HG02852 (cell line): ENCODE data around the gene USH2A.

Experiments
- ATAC-seq: cut with Tn5 transposase; IDR thresholded peaks from one replicate; pipeline ENCODE4 v1.9.1; 2021; ENCODE audit warnings: mild to moderate bottlenecking, moderate library complexity; ENCODE audit not compliant: unreplicated experiment

USH2A gene

DNA sequence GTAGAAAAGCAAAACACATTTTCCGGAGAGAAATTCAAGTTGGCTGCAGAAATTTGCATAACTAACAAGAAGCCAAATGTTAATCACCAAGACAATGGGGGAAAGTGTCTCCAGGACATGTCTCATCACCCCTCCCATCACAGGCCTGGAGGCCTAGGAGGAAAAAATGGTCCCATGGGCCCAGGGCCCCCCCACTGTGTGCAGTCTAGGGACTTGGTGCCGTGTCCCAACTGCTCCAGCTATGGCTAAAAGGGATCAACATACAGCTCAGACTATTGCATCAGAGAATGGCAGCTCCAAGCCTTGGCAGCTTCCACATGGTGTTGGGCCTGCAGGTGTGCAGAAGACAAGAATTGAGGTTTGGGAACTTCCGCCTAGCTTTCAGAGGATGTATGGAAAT, 138.2 kb downstream of the USH2A start:
- ATAC-seq: no peak

DNA sequence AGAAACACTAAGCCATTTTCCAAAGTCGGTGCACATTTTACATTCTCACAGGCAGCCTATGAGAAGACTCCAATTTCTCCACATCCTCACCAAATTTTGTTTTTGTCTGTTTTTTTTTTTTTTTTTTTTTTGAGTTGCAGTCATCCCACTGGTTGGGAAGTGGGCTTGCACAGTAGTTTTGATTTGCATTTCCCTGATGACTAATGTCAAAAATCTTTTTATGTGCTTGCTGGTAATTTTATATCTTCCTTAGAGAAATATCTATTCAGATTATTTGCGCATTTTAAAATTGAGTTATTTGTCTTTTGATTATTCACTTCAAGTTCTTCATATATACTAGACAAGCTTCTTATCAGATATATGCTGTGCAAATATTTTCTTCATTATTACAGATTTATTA, 141.5 kb downstream of the USH2A start:
- no peak for ATAC-seq

DNA sequence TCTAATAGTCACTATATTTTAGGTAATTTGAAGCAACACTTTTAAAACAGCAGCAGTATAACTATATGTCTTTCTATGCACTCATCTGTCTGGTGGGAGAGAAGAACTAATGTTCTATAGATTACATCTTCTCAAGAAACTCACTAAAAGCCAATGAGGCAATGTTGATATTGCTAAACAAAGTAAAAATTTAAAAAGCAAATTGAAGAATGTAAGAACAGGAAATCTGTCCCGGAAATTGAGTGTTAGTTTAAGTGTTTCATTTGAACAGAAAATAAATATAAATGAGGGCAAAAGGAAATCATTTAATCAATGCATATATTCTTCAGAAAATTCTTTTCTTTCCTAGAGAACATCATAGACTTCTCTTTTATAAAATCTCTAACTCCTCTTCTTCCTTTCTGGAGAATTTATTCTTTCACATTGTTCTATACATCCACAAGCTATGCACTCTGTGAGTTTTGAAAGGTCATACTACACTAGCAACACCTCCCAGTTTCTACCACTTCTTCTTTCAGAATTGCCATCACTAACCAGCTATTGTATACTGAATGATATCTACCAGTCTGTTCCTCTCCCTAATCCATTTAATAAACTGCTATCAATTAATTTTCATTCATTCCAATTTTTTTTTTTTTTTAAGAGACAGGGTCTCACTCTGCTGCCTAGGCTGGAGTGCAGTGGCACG, 153.0 kb downstream of the USH2A start:
- no peak for ATAC-seq

DNA sequence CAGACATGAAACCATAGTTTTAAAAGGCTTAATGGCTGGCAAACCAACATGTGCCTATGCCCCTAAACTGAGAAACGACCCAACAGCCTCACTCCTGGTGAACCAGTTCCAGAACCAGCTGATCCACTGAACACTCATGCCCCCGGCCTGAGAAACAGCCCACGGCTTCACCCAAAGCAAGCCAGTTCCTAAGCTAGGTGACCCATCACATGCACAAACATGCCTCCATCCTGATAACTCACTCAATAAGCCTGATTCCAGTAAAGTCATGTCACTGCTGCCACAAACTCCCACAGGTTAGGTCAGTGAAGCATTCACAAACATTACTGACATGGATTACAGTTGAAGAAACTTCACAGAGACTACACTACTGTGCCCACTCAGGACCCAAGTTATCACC, 161.6 kb downstream of the USH2A start:
- ATAC-seq: no peak

DNA sequence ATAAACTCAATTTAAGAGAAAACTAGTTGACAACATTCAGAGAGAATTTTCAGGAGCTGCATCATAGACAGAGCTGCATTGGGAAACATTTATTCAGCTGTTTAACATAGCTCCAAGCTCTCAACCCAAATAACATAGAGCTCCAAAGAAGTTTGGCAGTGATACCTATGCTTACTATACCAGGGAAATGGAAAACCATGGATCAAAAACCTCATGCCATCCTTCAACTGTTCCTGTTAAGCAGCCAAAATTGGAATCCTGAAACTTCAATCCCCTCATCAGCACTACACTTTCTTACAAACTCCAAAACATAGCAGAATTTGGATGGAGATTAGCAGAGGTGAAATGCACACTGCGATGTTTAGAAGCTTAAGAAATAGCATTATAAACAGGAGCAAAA, 164.4 kb downstream of the USH2A start:
- ATAC-seq: no peak

DNA sequence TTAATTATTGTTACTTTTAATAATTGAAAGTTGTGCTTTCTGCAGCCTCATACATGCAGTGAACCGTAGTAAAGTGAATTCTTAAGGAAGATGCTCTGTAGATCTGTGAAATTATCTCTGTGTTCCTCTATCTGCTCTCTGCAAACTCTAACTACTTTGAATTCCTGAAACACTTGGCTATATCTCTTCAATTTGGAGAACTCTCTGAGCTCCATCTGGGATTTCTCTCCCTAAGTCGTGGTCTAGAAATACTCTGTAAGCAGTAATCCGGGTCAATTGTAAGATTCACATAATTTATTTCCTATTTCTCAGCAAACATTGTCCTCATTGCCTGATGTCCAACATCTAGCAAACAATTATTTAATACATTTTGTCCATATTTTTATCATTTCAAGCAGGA, 164.9 kb downstream of the USH2A start:
- no peak for ATAC-seq

DNA sequence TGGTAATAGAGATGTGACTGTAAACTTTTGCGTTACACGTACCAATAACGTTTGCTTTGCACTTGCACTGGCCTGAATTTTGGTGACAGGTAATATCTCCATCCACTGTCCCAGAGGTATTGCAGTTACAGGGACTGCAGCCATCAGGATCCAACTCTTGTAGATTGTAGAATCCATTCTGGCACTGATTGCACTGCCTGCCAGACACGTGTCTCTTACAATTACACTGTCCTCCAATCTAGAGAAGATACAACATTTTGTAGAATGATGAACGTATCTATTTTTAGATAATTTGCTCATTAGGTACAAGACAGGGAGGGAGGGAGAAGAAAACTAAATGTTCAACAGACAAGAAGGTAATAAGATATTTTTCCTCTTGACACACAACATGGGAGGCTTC, 172.4 kb downstream of the USH2A start:
- no peak for ATAC-seq

DNA sequence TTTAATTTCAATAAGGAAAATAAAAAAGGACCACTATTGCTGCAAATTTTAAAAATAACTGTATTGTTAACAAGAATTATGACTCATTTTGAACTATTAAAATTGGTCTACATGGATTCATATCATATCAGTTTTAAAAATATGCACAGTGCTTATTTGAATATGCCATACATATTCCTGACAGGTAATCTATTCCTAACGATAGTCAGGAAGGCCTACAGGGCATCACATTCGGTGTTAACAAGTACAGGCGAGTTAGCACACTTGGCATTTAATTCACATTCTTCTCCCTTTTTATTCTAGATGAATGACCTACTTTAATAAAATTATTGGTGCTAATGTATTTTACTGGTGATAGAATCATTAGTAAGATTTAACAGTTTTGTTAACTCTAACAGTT, 174.6 kb downstream of the USH2A start:
- ATAC-seq: no peak

DNA sequence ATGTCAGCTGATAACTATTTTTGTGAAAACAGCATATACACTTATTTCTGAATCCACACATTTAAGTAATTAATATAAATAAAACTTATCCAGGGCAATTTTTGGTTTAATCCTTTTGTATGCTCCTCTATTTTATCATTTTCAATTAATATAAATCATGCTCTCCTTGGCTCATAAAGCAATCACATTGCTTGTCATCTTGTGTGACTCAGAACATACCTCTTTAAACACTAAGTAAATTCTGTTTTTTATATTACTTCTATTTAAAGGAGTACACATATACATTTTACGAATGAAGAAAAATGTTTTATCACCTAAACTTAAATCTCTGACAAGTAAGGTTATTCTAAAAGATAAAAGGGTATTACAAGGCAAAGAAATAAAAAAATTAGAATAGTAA, 175.3 kb downstream of the USH2A start:
- ATAC-seq: no peak

DNA sequence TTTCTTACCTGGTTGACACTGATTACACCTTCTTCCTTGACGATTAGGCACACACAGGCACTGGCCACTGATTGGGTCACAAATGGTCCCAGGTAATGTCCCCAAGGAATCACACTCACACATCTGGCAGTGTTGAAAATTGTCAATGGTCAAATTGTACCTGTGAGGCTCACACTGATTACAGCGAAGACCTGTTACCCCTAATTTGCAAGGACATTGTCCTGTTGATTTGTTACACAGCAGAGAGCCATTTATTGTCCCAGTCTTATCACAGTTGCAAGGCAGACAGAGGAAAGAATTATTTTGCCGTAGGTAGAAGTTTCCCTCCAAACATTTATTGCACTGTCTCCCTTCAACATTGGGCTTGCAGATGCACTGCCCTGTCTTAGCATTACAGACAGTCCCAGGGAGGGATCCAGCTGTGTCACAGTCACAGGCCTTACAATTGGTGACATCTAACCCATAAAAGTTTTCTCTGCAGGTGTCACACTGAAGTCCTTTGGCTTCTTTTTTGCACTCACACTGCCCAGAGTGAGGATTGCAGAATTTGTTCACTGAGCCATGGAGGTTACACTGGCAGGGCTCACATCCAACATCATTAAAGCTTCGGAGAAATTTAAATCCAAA, 176.6 kb downstream of the USH2A start:
- ATAC-seq: no peak

DNA sequence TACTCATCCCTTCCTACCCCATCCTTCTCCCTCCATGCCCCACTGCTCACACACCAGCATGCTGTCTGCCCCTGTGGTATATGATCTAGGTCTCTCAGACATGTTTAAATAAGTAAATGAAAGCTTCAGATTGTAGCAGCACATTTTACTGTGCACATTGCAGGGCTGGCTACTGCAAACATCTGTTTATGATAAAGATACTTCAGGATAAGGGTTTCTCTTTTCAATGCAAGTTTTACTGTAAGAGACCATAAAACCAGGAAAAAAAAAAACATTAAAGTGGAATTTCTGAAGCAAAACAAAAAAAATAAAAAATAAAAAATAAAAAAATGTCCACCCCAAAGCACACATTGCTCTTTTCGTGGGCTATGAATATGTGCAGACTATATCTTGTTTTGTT, 184.4 kb downstream of the USH2A start:
- ATAC-seq: no peak

DNA sequence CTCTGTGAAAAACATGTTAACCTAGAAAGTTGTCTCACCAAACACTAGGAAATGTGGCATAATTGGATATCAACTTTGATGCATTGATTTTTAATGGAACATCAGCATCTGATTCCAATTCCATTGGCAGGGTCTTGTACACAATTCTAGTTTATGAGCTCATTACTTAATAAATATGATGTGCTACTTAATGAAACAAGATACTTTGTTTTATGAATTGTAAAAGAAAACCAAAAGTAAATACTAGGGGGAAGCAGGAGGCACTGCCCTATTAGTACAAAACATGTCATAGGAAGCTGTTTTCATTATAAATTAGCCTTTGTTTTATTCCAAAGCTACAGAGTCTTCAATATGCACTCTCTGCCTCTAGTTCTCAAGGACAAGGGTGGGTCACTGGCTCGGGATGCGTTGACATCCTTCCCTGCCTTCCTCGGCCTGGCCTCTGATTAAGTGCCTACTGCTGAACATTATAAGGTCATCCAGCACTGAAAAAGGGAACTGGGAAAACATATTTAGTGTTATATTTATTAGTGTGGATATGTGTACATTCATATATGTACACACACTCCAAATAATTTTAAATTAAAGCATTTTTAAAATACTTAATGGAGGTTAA, 185.2 kb downstream of the USH2A start:
- ATAC-seq: no peak

DNA sequence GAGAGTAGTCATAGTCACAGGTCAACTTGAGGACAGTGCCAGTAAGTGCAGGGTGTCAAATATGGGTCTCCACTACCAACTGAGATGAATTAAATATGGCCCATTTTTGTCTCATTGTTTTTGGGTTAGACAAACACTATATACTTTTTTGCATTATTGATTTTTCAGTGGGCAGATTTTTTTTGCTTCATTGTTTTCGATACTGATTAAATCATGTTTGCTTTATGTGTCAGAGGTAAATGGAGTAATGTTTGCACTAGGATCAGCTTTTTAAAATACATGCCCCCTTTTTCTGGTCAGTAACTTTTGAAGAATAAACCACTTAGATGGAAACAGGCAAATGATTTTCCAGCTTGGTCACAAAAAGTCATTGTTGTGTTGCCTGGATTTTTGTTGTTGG, 199.0 kb downstream of the USH2A start:
- ATAC-seq: no peak

DNA sequence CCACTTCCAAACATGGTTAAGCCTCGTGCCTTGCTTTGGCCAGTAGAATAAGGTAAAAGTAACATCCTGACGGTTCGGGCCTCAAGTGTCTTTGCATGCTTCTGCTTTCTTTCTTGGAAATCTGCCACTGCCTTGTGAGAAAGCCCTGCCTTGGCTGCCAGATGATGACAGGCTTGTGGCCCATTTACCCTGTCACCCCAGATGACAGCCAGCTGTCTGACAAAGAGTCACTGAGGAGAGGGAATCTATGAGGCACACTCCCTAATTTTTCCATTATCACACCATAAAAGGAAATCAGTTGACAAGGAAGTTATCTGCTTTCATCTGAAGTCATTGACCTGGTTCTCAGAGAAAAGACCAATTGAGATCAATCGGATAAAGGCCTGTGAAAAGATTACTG, 199.8 kb downstream of the USH2A start:
- no peak for ATAC-seq

DNA sequence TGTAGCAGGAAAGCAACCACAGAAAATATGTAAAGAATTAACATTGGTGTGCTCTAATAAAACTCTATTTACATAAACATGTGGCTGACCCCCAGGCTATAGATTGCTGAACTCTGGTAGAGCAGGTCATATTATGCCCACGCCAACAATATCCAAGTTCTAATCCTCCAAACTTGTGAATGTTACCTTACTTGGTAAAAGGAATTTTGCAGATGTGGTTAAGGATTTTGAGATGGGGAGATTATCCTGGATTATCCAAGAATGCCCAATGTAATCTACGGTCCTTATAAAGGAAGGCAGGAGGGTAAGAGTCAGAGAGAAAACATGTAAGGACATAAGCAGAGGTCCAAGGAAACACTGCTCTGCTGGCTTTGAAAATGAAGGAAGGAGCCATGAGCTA, 201.0 kb downstream of the USH2A start:
- no peak for ATAC-seq

DNA sequence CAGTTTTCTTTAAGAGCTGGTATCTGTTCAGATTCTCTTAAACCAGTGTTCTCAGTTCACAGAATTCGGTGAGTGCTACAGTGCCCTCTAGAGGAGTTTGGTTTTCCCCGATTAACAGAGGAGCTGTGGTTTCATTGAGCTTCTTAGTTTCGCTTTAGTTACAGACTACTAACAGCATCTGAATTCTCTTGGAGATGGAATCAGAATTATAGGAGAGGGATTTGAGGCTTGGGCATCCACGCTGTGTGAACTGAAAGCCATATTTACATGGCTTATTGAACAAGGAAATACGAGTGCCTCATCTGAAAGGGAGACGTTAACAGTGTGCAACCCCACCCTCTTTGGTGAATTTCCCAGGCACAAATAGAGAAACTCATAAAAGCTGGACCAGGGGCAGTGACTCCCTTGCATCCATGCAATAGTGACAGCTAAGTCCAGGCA, 202.0 kb downstream of the USH2A start:
- ATAC-seq: peak; percentile 100

DNA sequence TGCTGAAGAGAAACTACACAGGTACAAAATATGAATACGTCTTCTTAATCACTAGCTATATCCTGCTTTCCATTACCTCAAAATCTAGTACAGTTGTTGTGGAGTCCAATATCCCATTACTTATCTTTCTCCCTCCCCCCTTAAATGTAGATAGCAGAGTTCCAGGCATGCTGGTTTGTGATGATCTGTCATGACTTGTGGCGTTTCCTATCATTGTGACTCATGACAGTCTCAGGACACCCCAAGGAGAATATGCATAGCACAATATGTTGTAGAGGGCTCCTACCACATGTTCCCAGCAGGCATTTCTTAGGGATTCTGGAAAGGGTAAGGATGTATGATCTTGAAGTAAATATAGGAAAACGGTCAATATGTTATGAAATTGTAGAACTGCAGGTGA, 206.9 kb downstream of the USH2A start:
- ATAC-seq: no peak

DNA sequence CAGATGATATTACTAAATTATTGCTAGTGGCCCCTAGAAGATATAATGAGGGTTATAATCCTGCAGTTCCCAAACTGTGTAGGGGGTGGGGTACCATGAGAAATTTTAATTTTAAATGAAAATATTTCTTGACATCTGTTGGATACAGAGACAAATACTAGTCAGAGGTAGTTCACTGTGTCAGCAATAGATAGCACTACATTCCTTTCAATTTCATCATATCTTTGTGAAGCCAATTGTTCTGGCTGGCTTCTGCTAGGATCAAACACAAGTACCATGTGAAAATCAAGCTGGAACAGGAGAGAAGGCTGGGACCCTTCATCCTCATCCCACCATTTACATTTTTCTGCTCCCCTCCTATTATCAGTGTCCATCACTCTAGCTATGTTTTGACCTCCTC, 208.1 kb downstream of the USH2A start:
- no peak for ATAC-seq

DNA sequence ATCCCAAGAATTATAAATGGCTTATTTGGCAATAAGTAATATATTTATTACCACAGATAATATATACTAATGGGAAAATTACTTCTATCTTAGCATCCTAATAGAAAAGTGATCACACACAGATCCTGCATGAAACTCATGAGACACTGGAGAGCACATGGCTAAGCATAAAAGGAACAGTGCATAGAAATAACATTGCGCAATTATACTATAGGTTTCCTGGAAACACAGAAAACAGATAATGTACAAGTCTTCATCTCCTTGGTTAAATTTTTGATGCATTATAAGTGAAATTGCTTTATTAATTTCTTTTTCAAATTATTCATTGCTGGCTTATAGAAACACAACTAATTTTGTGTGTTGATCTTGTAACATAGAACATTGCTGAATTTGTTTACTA, 210.4 kb downstream of the USH2A start:
- no peak for ATAC-seq

DNA sequence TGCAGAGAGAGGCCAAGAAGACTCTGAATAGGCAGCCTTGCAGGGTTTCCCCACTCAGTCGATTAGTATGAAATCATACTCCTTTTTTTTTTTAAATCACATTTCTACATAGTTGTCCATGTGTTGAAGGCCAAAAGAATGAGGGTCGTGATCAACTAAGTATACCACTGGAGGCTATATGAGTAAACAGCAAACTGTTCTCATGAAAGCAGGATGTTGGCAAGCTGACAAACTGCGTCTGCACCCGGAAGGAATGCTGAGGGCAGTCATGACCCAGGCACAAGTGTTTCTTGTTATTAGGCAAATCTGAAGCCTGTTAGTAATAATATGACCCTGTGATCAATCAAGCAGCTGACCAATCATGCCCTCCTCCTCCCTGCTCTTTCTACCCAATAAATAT, 213.2 kb downstream of the USH2A start:
- no peak for ATAC-seq

DNA sequence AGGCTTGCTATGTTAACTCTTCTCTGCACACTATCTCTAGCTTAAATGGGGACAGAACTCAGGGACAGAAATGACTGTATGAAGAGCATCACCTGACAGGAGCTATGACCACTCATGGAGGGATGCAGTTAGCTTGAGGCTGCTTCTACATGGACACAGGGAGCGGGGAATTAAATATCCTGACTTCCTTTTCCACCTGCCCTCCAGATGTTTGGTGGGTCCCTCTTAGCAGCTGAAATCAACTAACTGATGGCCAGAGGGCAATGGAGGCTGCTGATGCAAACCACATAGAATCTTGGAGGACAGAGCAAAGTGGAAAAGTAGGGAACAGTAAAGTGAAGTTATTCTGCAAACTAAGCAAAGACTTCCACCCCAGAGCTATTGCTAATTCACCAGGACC, 214.1 kb downstream of the USH2A start:
- ATAC-seq: no peak

DNA sequence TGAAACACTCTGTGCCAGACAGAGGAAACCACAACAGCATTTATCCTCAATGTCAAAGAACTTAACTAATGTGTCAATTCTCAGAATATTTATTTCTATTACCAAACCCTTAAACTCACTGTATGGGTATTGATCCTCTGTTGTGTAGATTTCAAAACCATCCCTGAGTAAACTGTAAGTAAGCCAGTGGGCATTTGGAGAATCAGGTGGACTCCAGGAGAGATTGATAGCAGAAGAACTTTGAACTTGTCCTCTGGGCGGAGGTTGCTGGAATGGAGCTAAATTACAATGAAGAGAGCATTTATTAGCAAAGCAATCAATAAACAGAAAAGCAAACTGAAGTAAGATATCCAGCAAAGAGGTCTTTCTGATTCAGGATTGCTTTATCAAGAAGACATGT, 216.1 kb downstream of the USH2A start:
- ATAC-seq: no peak

DNA sequence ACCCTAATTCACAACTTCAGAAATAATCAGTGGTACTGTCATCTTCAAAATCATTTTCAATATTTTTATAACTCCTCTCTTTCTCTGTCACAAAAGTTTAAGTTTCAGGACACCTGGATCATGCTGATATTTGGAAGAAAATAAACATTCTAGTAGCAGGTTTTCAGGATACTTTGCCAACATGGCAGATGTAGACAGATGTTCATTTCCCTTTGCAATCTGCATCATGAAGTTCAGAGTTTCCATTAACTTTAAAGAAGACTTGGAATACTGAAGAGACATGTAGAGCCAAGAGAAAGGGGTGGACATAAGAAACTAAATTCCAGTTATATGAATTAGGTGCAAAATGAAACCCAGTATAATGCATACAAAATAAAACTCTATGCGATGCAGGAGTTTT, 218.1 kb downstream of the USH2A start:
- ATAC-seq: no peak
